Cardiac fibroblast (primary cell): ENCODE data around the gene RASSF4.

ENCODE experiments used
- DNase-seq, 2 donors: peaks; one replicate each; pipeline versions ENCODE4 v3.0.0 to v3.0.0-alpha.2; 2010; ENCODE audit warnings: low read depth in 2 of 2
- H3K4me3 ChIP-seq, 2 donors: replicated peaks in 1 of 2; 1 replicate in 1 of 2; 2 replicates in 1 of 2; pipeline ENCODE4 v1.5.1; 2011; ENCODE audit warnings: low read depth in 2 of 2, low read length in 2 of 2, mild to moderate bottlenecking in 2 of 2, moderate library complexity in 1 of 2
- CTCF ChIP-seq: IDR thresholded peaks from one replicate; pipeline ENCODE4 v1.5.1; 2011; ENCODE audit warnings: low read depth, mild to moderate bottlenecking, low read length, inconsistent platforms

RASSF4 gene

GRCh38 chr10:44927352-44927751, 32.2 kb upstream of the RASSF4 start:
- H3K4me3 ChIP-seq = no peak overlapping the region
- DNase-seq = peak; percentile 43 to 51
- no peak for TF ChIP-seq CTCF

GRCh38 chr10:44928462-44928861, 31.1 kb upstream of the RASSF4 start:
- DNase-seq = no peak
- H3K4me3 ChIP-seq = no peak overlapping the region
- TF ChIP-seq CTCF = no peak

GRCh38 chr10:44929356-44930255, 30.0 kb upstream of the RASSF4 start:
- TF ChIP-seq CTCF = no peak

GRCh38 chr10:44930904-44931620, 28.5 kb upstream of the RASSF4 start:
- no peak overlapping the region for H3K4me3 ChIP-seq
- DNase-seq = no peak
- TF ChIP-seq CTCF = no peak

More at GRCh38 chr10:44929356-44930255, 30.0 kb upstream of the RASSF4 start:
- H3K4me3 ChIP-seq = no peak overlapping the region
- DNase-seq = no peak

GRCh38 chr10:44931621-44932516, 27.7 kb upstream of the RASSF4 start:
- TF ChIP-seq CTCF = no peak
- DNase-seq = no peak
- no peak overlapping the region for H3K4me3 ChIP-seq
